NCI-H1694 (cell line): ENCODE measurements around the gene TBX15.
A peak's percentile ranks its signal among the peaks of the same experiment; 100 is the strongest.

Source experiments
- DNase-seq: peaks from one replicate; lab custom pipeline; 2025; lab: John Stamatoyannopoulos, UW

Gene TBX15

GRCh38 chr1:118988186-118989005 is at the start of gene TBX15:
Gene TBX15, minus strand, starts transcription at chr1:118988343. Its CDS starts 548 bp downstream, at chr1:118987795.
- no peak for DNase-seq

- DNase-seq = no peak
Measured at GRCh38 chr1:119034359-119034758, 46.2 kb upstream of the TBX15 start.

DNA sequence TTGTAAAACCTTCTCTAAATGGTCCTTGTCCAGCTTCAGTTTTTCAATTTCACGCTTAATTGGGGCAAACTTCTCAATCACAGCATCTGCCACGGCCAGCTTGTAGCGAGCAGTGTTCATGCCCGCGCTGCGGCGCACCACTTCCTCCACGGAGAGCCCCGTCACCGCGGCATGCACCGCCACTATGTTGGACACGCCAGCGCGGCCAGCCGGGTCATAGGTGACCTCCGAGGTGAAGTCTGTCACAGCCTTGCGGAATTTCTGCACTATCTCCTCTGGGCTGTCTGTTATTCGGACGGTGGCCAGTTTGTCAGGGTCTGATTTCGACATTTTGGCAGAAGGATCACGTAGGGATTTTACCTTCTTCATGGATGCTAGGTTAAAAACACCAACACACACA is 44.8 kb upstream of the TBX15 start:
- no peak for DNase-seq

GRCh38 chr1:119027759-119028158 is 39.6 kb upstream of the TBX15 start:
- DNase-seq = no peak

GRCh38 chr1:119026956-119027355 is 38.8 kb upstream of the TBX15 start:
- no peak for DNase-seq

GRCh38 chr1:119015547-119015946 is 27.4 kb upstream of the TBX15 start:
- DNase-seq = no peak

- DNase-seq = no peak
Measured at GRCh38 chr1:119012383-119012782, 24.2 kb upstream of the TBX15 start.

DNA sequence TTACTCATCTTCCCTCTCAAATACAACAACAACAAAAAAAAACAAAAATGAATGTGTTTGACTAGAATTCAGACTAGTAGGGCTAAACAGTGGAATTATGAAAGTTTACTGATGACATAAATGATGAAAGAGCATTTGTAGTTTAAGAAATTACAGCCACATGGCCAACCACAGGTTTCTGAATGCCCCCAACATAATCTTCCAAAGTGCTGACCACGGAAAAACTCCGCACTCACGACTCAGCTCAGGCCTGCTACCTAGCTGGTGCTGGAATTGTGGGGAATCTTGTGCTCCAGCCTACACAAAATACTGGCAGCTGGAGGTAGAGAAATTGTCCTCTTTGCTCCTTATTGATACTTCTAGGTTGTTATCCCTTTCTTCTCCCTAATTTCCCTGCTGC is 23.6 kb upstream of the TBX15 start:
- no peak for DNase-seq

- no peak for DNase-seq
Measured at GRCh38 chr1:119011116-119011515, 23.0 kb upstream of the TBX15 start.

DNA sequence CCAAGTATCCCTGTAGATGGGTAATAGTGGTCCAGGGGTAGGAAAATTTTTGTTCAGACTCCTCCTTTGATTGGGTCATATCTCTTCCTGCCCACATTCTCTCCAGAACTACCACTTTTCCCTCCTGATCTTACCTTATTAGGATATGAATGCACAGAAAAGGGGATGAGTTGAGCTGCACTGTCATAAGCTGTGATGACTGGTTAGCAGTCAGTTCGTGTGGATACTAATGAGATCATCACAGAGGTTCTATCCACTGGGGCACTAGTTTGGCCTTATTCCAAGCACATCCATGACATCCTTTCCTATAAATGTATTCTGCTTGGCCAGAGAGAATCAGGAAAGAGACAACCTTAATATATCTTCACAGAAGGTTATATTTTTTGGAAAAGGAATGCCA is 22.1 kb upstream of the TBX15 start:
- DNase-seq = no peak

- DNase-seq = no peak
Measured at GRCh38 chr1:119009312-119009655, 21.1 kb upstream of the TBX15 start.

GRCh38 chr1:119008483-119009311 is 20.6 kb upstream of the TBX15 start:
- peak; percentile 21 for DNase-seq

GRCh38 chr1:119007670-119008482 is 19.7 kb upstream of the TBX15 start:
- no peak for DNase-seq

DNA sequence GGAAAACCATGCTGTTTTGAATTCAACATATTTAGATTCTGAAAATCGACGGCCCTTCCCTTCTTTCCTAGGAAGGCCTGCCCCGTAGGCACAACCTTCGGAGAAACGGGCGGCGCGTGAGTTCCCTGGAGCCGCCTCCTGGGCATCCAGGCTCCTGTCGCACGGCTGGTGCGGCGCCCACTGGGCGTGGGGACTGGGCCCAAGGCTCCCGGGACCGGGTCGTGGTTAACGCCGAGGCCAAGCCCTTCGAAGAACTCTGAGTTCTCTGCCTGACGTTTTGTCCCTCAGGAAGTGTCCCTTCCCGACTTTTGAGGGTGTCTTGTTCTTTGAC is 19.2 kb upstream of the TBX15 start:
- DNase-seq = no peak

GRCh38 chr1:119006406-119007279 is 18.5 kb upstream of the TBX15 start:
- no peak for DNase-seq

DNA sequence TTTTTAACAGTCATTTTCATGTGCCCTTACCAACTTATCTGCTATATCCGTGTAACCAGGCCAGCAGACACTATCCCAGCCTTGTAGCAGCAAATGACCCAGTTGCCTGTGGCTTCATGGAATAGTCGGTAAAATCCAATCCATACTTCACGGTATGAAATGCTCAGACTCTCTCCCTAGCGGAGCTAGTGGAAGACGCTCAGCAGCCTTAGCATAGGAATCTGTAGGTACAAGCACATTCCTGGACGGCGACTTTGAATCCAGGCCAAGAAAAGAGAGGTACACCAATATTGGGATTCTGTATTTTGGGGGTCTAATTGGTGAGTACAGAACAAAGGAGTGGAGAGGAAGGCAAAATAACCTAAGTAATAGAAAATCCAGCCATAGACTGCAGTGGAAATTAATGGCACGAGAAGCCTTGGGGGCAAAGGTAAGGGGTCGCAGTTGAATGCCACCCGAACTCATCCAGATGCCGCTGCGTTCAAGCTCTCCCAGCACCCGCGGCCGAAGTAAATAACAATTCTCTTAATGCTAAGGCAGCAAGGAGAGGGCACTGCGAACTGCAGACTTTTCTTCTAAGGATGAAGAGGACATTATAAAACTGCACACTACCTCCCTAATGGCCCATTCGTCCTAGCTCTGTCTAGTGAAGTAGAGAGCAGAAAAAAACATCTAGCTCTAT is 17.7 kb upstream of the TBX15 start:
- DNase-seq = no peak

DNA sequence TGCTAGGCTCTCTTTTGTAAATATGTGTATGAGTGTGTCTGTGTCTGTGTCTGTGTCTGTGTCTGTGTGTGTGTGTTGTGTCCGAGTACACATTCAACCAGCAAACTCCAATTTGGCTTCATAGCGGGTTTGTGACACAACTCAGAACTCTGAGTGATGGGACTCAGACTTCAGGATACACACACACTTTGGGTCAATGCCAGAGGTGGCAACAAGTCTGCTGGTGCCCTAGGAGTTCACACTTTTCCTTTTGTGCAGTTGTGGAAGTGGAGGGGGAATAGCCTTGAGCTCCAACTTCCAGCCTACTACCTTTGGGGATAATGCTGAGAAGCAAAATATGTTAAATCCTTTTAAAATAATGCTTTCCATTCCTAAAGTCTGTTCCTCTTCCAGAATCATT is 16.6 kb upstream of the TBX15 start:
- DNase-seq = no peak

DNA sequence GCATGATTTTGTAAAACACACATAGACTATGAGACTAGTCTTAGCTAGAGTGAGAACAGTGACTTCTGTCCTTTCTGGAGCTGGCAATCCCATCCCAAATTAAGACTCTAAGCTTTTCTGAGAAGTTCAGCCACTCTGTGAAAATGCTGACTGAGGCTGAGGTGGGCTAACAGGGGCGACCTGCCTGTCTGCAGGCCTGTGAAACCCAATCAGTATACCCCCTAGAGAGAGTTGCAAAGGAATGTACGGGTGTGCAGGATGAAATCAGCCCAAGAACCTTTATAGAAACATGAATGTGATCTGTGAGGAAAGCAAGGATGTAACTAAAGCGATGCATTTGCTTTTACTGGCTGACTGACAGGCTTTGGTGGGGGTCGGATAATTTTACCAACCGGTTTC is 16.0 kb upstream of the TBX15 start:
- no peak for DNase-seq

- no peak for DNase-seq
Measured at GRCh38 chr1:119003413-119004128, 15.4 kb upstream of the TBX15 start.

DNA sequence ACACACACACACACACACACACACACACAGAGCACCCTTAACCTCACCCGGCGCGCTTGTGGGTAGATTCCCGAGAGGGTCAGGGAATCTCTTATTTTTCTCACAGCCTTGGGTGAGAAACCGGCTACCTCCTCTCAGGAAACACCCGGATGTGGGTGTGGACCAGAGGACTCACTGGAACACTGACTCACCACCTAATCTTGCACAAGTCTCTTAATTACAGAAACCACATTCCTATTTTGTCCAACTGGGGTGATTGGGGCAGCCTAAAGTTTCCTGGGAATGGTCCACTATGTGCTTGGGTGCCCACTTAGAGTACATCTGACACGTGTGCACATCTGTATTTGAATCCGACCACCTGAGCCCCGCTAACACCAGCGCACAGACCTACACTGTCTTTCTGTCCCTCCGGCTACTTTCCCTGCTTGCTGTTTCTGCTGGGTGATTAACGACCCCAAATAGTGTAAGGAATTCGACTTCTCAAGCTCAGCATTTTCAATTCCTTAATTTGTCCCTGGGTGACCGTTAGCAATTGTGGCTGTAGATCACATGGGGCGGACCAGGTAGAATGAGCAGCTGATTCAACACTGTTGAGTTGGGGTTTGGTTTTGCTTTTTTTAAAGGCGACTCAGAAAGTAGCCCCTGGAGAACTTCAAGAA is 14.0 kb upstream of the TBX15 start:
- DNase-seq = no peak
